HFFc6 (cell line): ENCODE measurements around the gene NDUFA13. TPM values are rescaled to one million over a fixed set of nuclear protein-coding genes. Genes with fewer than 3 reads are reported as not detected.

Experiments used
- DNase-seq: peaks from one replicate; pipeline ENCODE4 v3.0.0-alpha.2; 2018
- H3K27ac Mint-ChIP-seq: 2 replicates; pipeline ENCODE4 v1.8.0; 2020; ENCODE audit warnings: mild to moderate bottlenecking, mixed read lengths
- H3K27me3 Mint-ChIP-seq: 2 replicates; pipeline ENCODE4 v1.8.0; 2021; ENCODE audit warnings: mild to moderate bottlenecking, moderate library complexity, mixed read lengths; ENCODE audit not compliant: insufficient read depth
- H3K36me3 Mint-ChIP-seq: 2 replicates; pipeline ENCODE4 v1.8.0; 2021; ENCODE audit warnings: low read depth, mixed read lengths
- H3K4me1 Mint-ChIP-seq: 2 replicates; pipeline ENCODE4 v1.8.0; 2020; ENCODE audit warnings: low read depth, mixed read lengths
- H3K4me3 Mint-ChIP-seq: 2 replicates; pipeline ENCODE4 v1.8.0; 2020; ENCODE audit warnings: mild to moderate bottlenecking, moderate library complexity, mixed read lengths
- H3K9me3 Mint-ChIP-seq: 2 replicates; pipeline ENCODE4 v1.8.0; 2020; ENCODE audit warnings: mild to moderate bottlenecking, mixed read lengths
- total RNA-seq, 6 experiments: library from RNA; stranded (reverse); fragmentation: NEBNext Ultra II Directional; extraction: Animal tissue kit (Norgen Biotek cat#: 25700); gene quantifications; 2 replicates in 1 of 6; 3 replicates in 5 of 6; pipeline ENCODE4 v1.2.3, GENCODE V29; 2021
- TF ChIP-seq, protein P1 (sequence below): fragments of 200-600 bp; sonication (generic); IDR thresholded peaks from 2 replicates; pipeline ENCODE4 v1.5.0; 2021; ENCODE audit warnings: antibody characterized with exemption, mild to moderate bottlenecking

The NDUFA13 gene
- total RNA-seq, 6 experiments from 2014 or later = 266 to 393 (median 323) TPM

DNA sequence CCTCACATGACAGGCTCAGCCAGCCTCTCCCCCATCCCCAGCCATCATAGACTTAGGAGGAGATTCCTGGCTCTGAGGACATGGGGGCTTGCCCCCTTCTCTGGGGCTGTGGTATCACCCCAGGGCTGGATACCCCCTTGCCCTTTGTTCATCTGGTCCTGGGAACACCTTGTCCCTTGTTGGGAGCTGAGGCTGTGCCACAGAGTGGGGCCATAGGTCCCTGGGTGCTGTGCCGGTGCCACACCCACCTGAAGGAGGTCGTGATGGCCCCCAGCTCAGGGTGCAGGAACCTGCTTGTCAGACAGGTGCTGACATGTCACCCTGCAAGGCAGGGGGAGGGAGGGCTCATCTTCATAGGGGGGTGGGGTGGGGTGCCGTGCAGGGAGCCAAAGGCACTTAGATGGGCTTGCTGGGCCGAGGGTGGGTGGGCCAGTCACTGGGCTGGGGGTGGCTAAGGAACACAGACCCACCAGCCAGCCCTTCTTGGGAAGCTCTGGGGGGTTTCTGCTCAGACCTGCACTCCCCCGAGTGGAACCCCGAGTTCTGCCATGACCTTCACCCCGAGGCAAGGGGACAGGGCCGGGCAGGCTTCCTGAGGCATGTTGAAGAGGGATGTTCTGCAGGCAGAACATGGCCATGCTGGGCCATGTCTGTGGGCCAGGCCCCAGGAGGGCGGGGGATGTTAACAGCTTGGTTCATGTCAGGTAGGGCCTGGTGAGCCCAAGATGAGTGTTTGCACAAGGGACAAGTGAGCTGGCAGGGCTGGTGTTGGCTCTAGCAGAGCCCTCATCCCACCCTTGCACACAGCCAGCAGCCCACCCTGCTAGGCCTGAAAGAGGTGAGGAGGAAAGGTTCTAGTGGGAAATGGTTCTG lies 28.7 kb upstream of the NDUFA13 start:
- Mint-ChIP-seq H3K9me3 (no peaks in the 10 kb centered on the region), H3K36me3 (no peaks in the 10 kb centered on the region; the same call in 1 of the 2 replicates), H3K4me1 (peaks cover 69% of the 10 kb centered on the region), H3K4me3 (no peak overlapping the region), H3K27me3 (peaks cover 3% of the 10 kb centered on the region), H3K27ac (peak overlapping the region; percentile 98)
- DNase-seq = no peak
- TF ChIP-seq, protein P1, sequence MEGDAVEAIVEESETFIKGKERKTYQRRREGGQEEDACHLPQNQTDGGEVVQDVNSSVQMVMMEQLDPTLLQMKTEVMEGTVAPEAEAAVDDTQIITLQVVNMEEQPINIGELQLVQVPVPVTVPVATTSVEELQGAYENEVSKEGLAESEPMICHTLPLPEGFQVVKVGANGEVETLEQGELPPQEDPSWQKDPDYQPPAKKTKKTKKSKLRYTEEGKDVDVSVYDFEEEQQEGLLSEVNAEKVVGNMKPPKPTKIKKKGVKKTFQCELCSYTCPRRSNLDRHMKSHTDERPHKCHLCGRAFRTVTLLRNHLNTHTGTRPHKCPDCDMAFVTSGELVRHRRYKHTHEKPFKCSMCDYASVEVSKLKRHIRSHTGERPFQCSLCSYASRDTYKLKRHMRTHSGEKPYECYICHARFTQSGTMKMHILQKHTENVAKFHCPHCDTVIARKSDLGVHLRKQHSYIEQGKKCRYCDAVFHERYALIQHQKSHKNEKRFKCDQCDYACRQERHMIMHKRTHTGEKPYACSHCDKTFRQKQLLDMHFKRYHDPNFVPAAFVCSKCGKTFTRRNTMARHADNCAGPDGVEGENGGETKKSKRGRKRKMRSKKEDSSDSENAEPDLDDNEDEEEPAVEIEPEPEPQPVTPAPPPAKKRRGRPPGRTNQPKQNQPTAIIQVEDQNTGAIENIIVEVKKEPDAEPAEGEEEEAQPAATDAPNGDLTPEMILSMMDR = no peak

DNA sequence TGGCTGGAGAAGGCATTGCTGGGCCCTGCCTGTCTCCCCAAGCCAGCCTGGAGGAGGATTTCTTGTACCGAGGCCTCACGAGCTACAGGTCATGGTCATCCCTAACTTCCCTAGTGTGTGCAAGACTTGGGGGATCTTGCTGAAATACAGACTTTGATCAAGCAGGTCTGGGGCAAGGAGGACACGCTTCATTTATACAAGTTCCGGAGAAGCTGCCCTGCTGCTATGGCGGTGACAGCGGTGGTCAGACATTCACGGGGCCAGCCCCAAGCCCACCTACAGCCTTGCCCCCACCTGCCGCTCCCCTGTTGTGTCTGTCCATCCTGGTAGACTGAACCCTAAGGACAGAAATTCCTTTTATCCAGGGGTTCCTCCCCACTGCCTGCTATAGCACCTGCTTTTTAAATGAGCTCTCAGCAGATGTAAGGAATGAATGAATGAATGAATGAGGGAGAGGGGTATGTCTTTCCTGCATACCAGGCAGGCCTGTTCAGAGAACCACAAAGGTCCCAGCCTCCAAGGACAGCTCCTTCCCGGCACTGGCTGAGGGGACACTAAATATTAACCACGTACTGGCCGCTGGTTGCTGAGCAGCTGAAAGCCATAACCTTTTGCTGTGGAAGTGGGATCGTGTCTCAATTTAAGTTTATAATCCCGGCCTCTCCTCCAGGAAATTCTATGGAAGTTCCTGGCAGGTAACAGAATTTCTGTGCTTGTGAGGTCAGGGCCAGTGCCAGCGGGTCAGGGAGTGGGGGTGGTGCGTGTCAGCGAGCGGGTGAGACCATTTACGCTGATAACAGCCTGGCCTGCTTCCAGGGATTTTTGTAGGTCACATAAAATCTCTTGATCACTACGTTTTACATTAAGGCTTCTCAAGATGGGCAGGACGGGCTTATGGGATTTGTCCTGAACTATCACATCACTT lies 27.8 kb upstream of the NDUFA13 start:
- Mint-ChIP-seq H3K36me3 (no peaks in the 10 kb centered on the region; the same call in 1 of the 2 replicates), H3K9me3 (no peaks in the 10 kb centered on the region), H3K4me1 (peaks cover 66% of the 10 kb centered on the region), H3K4me3 (peak overlapping the region; percentile 77), H3K27me3 (peaks cover 1% of the 10 kb centered on the region), H3K27ac (peak overlapping the region; percentile 98)
- TF ChIP-seq, protein P1 = no peak
- DNase-seq = no peak

DNA sequence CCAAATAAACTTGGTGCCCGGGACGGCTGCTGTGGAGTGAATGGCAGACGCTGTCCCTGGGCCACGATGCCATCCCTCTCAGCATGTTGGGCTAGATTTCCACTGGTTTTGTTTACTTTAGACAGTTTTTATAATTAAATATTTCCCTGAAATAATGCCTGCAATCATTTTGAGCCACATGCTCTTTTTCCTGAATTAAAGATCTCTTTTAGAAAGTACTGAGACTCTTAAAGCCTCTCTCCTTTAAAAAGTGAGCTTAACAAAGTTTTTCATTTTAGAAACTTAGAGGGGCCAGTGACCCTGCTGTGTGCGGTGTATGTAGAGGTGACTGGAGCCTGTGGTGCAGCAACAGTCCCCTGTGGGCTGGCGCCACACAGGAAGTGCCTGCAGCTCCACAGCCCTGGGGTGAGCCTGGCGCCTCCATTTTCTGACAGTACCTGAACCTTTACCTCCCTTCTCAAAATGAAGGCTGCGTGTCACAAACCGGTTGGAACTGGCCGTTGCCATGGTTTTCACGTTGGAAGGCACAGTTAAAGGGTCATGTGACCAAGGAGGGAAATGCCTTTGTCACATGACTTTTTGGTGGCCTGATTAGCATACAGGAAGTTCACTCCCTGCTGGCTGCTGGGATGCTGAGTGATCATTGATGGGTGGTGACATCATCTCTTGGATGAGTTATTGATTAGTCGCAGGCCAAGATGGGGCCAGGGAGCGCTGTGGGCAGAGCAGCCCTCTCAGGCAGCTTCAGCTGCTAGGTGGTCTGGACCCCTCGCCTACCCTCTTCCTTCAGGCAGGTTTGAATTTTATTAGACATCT lies 26.9 kb upstream of the NDUFA13 start:
- Mint-ChIP-seq H3K9me3 (no peaks in the 10 kb centered on the region), H3K4me1 (peaks cover 59% of the 10 kb centered on the region), H3K27me3 (peaks cover 1% of the 10 kb centered on the region; the same call in 1 of the 2 replicates), H3K36me3 (no peaks in the 10 kb centered on the region), H3K27ac (peak overlapping the region; percentile 98), H3K4me3 (peak overlapping the region; percentile 77)
- peak; percentile 97 for DNase-seq
- TF ChIP-seq, protein P1 = no peak

DNA sequence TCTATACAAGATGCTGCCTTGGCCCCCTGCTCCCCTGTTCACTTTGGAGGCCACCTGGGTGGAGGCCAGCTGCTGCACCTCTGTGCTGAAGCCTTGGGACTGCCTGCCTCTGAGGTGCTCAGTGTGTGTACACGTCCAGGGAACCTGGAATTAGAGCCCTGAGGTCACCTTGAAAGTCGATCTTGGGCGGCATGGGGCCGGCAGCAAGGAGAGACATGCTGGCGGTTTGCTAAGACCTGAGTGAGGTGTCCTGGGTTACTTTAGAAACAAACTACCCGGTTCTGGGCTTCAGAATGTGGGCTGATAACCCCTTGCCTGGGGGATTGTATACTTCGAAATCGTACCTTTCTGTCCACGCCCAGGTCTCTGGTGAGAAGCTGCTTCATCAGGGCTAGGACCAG lies 26.2 kb upstream of the NDUFA13 start:
- Mint-ChIP-seq H3K36me3 (no peaks in the 10 kb centered on the region), H3K4me3 (peak overlapping the region; percentile 77), H3K27ac (peak overlapping the region; percentile 98), H3K27me3 (peaks cover 1% of the 10 kb centered on the region; the same call in 1 of the 2 replicates), H3K9me3 (no peaks in the 10 kb centered on the region), H3K4me1 (peaks cover 56% of the 10 kb centered on the region)
- no peak for DNase-seq
- TF ChIP-seq, protein P1 = no peak
